ENCODE data around the gene KRTAP13-2. TPM values are rescaled to one million over a fixed set of nuclear protein-coding genes. Genes with fewer than 3 reads are reported as not detected.

The KRTAP13-2 gene
- total RNA-seq, 6 experiments from 2014 or later = not detected

- no peak overlapping the region for H3K4me3 Mint-ChIP-seq
- peaks cover 5% of the 10 kb centered on the region; the same call in 1 of the 2 replicates for H3K36me3 Mint-ChIP-seq (ENCODE audit: low read depth)
- H3K27me3 Mint-ChIP-seq (ENCODE audit: insufficient read depth) = no peaks in the 10 kb centered on the region
- TF ChIP-seq, protein P1, sequence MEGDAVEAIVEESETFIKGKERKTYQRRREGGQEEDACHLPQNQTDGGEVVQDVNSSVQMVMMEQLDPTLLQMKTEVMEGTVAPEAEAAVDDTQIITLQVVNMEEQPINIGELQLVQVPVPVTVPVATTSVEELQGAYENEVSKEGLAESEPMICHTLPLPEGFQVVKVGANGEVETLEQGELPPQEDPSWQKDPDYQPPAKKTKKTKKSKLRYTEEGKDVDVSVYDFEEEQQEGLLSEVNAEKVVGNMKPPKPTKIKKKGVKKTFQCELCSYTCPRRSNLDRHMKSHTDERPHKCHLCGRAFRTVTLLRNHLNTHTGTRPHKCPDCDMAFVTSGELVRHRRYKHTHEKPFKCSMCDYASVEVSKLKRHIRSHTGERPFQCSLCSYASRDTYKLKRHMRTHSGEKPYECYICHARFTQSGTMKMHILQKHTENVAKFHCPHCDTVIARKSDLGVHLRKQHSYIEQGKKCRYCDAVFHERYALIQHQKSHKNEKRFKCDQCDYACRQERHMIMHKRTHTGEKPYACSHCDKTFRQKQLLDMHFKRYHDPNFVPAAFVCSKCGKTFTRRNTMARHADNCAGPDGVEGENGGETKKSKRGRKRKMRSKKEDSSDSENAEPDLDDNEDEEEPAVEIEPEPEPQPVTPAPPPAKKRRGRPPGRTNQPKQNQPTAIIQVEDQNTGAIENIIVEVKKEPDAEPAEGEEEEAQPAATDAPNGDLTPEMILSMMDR (IDR thresholded peaks at IDR 0.05) = no peak
- H3K4me1 Mint-ChIP-seq (ENCODE audit: low read depth) = no peaks in the 10 kb centered on the region
- DNase-seq = no peak
- H3K27ac Mint-ChIP-seq = no peak overlapping the region
- peaks cover 46% of the 10 kb centered on the region for H3K9me3 Mint-ChIP-seq
These were observed 45.7 kb downstream of the KRTAP13-2 start for GRCh38 chr21:30326390-30326789.

Small RNAs within 50 kb of the gene (microRNA-seq; reads per million reads assigned to microRNA genes)
- gene MIR4327 = not detected

Other genes starting within 250 kb of the KRTAP13-2 start
- not detected for gene CLDN17, start 205.5 kb downstream of the KRTAP13-2 start, total RNA-seq (2021; fragmentation: NEBNext Ultra II Directional; extraction: Animal tissue kit (Norgen Biotek cat#: 25700))
- gene CLDN8, start 156.2 kb downstream of the KRTAP13-2 start, total RNA-seq (2021; fragmentation: NEBNext Ultra II Directional; extraction: Animal tissue kit (Norgen Biotek cat#: 25700)) = not detected
- not detected for gene KRTAP24-1, start 89.3 kb downstream of the KRTAP13-2 start, total RNA-seq (2021; fragmentation: NEBNext Ultra II Directional; extraction: Animal tissue kit (Norgen Biotek cat#: 25700))
- not detected for gene KRTAP25-1, start 82.8 kb downstream of the KRTAP13-2 start, total RNA-seq (2021; fragmentation: NEBNext Ultra II Directional; extraction: Animal tissue kit (Norgen Biotek cat#: 25700))
- gene KRTAP26-1, start 52.0 kb downstream of the KRTAP13-2 start, total RNA-seq (2021; fragmentation: NEBNext Ultra II Directional; extraction: Animal tissue kit (Norgen Biotek cat#: 25700)) = not detected
- gene KRTAP27-1, start 34.6 kb downstream of the KRTAP13-2 start, total RNA-seq (2021; fragmentation: NEBNext Ultra II Directional; extraction: Animal tissue kit (Norgen Biotek cat#: 25700)) = not detected
- gene KRTAP23-1, start 23.7 kb downstream of the KRTAP13-2 start, total RNA-seq (2021; fragmentation: NEBNext Ultra II Directional; extraction: Animal tissue kit (Norgen Biotek cat#: 25700)) = not detected
- gene KRTAP13-1, start 23.8 kb upstream of the KRTAP13-2 start, total RNA-seq (2021; fragmentation: NEBNext Ultra II Directional; extraction: Animal tissue kit (Norgen Biotek cat#: 25700)) = not detected
- gene KRTAP13-3, start 53.7 kb upstream of the KRTAP13-2 start, total RNA-seq (2021; fragmentation: NEBNext Ultra II Directional; extraction: Animal tissue kit (Norgen Biotek cat#: 25700)) = not detected
- gene KRTAP13-4, start 57.9 kb upstream of the KRTAP13-2 start, total RNA-seq (2021; fragmentation: NEBNext Ultra II Directional; extraction: Animal tissue kit (Norgen Biotek cat#: 25700)) = not detected
- gene KRTAP15-1, start 68.0 kb upstream of the KRTAP13-2 start, total RNA-seq (2021; fragmentation: NEBNext Ultra II Directional; extraction: Animal tissue kit (Norgen Biotek cat#: 25700)) = not detected
- gene KRTAP19-1, start 108.1 kb upstream of the KRTAP13-2 start, total RNA-seq (2021; fragmentation: NEBNext Ultra II Directional; extraction: Animal tissue kit (Norgen Biotek cat#: 25700)) = not detected
- gene KRTAP19-2, start 115.2 kb upstream of the KRTAP13-2 start, total RNA-seq (2021; fragmentation: NEBNext Ultra II Directional; extraction: Animal tissue kit (Norgen Biotek cat#: 25700)) = not detected
- not detected for gene KRTAP19-3, start 119.7 kb upstream of the KRTAP13-2 start, total RNA-seq (2021; fragmentation: NEBNext Ultra II Directional; extraction: Animal tissue kit (Norgen Biotek cat#: 25700))
- not detected for gene KRTAP19-4, start 124.9 kb upstream of the KRTAP13-2 start, total RNA-seq (2021; fragmentation: NEBNext Ultra II Directional; extraction: Animal tissue kit (Norgen Biotek cat#: 25700))
- gene KRTAP19-5, start 129.9 kb upstream of the KRTAP13-2 start, total RNA-seq (2021; fragmentation: NEBNext Ultra II Directional; extraction: Animal tissue kit (Norgen Biotek cat#: 25700)) = not detected
- gene KRTAP19-6, start 169.6 kb upstream of the KRTAP13-2 start, total RNA-seq (2021; fragmentation: NEBNext Ultra II Directional; extraction: Animal tissue kit (Norgen Biotek cat#: 25700)) = not detected
- not detected for gene KRTAP19-7, start 189.0 kb upstream of the KRTAP13-2 start, total RNA-seq (2021; fragmentation: NEBNext Ultra II Directional; extraction: Animal tissue kit (Norgen Biotek cat#: 25700))
- gene KRTAP22-2, start 218.1 kb upstream of the KRTAP13-2 start, total RNA-seq (2021; fragmentation: NEBNext Ultra II Directional; extraction: Animal tissue kit (Norgen Biotek cat#: 25700)) = not detected
- not detected for gene KRTAP6-3, start 220.2 kb upstream of the KRTAP13-2 start, total RNA-seq (2021; fragmentation: NEBNext Ultra II Directional; extraction: Animal tissue kit (Norgen Biotek cat#: 25700))
- not detected for gene KRTAP6-2, start 226.6 kb upstream of the KRTAP13-2 start, total RNA-seq (2021; fragmentation: NEBNext Ultra II Directional; extraction: Animal tissue kit (Norgen Biotek cat#: 25700))
- gene KRTAP22-1, start 228.8 kb upstream of the KRTAP13-2 start, total RNA-seq (2021; fragmentation: NEBNext Ultra II Directional; extraction: Animal tissue kit (Norgen Biotek cat#: 25700)) = not detected
- gene KRTAP6-1, start 241.7 kb upstream of the KRTAP13-2 start, total RNA-seq (2021; fragmentation: NEBNext Ultra II Directional; extraction: Animal tissue kit (Norgen Biotek cat#: 25700)) = not detected
- gene KRTAP20-1, start 244.2 kb upstream of the KRTAP13-2 start, total RNA-seq (2021; fragmentation: NEBNext Ultra II Directional; extraction: Animal tissue kit (Norgen Biotek cat#: 25700)) = not detected
- gene KRTAP20-4, start 248.4 kb upstream of the KRTAP13-2 start, total RNA-seq (2021; fragmentation: NEBNext Ultra II Directional; extraction: Animal tissue kit (Norgen Biotek cat#: 25700)) = not detected

All from HFFc6 (cell line).